Prostate gland (tissue), 2 donors: ENCODE results near the gene PDE11A. TPM values are rescaled to one million over a fixed set of nuclear protein-coding genes. Genes with fewer than 3 reads are reported as not detected.

Experiments used
- DNase-seq: peaks from one replicate; pipeline ENCODE4 v3.0.0-alpha.2; 2019; ENCODE audit warnings: low spot score
- H3K27ac ChIP-seq, 2 donors: fragments of 200-600 bp; sonication (generic); 2 replicates each; pipeline ENCODE4 v1.5.1; 2017 to 2019
- H3K27me3 ChIP-seq: fragments of 200-600 bp; sonication (generic); replicated peaks from 2 replicates; pipeline ENCODE4 v1.5.1; 2019; ENCODE audit not compliant: insufficient read depth
- H3K36me3 ChIP-seq, 2 donors: fragments of 200-600 bp; sonication (generic); 1 replicate in 1 of 2; 2 replicates in 1 of 2; pipeline versions ENCODE4 v1.5.1 to v1.8.1; 2017 to 2019
- H3K4me1 ChIP-seq: fragments of 200-600 bp; sonication (generic); replicated peaks from 2 replicates; pipeline ENCODE4 v1.5.1; 2019
- H3K4me3 ChIP-seq, 2 donors: fragments of 200-600 bp; sonication (generic); 2 replicates each; pipeline ENCODE4 v1.5.1; 2017 to 2019
- H3K9me3 ChIP-seq: fragments of 200-600 bp; sonication (generic); 2 replicates; pipeline ENCODE4 v1.5.1; 2017
- POLR2A ChIP-seq: fragments of 450-650 bp; IDR thresholded peaks from one replicate; pipeline ENCODE4 v1.6.1; 2016; ENCODE audit warnings: antibody characterized with exemption, mild to moderate bottlenecking
- POLR2AphosphoS5 ChIP-seq: sonication (generic); formaldehyde crosslinking; IDR thresholded peaks from one replicate; pipeline ENCODE4 v1.6.1; 2017; ENCODE audit warnings: antibody characterized with exemption
- WGBS: methylation state at CpG from one replicate; pipeline ENCODE4 v1.1.5; 2018; 5-methylcytosine and 5-hydroxymethylcytosine counted together
- intact Hi-C: fragments of 100-400 bp; cut with DNase I; formaldehyde crosslinking; loops from one replicate; pipeline ENCODE4 v1.14.2; 2022
- total RNA-seq, 2 donors: library from RNA; depleted of rRNA; stranded (reverse); fragments of >200 nt; gene quantifications; one replicate each; pipeline ENCODE4 v1.1.0, GENCODE V29; 2016
- TF ChIP-seq, protein P1 (sequence below), 4 experiments: fragments of 200-600 bp in 2 of 4; fragments of 450-650 bp in 2 of 4; sonication (generic) in 2 of 4; IDR thresholded peaks; 1 replicate in 3 of 4; 2 replicates in 1 of 4; pipeline ENCODE4 v1.5.1; 2016 to 2019; ENCODE audit warnings: antibody characterized with exemption in 4 of 4, mild to moderate bottlenecking in 2 of 4, moderate library complexity in 2 of 4

Gene PDE11A
- total RNA-seq, 2 donors from 2014 or later = 14.9 to 26.6 TPM

GRCh38 chr2:177992992-177993391 is 79.6 kb downstream of the PDE11A start:
- TF ChIP-seq POLR2AphosphoS5 = no peak
- TF ChIP-seq, protein P1, sequence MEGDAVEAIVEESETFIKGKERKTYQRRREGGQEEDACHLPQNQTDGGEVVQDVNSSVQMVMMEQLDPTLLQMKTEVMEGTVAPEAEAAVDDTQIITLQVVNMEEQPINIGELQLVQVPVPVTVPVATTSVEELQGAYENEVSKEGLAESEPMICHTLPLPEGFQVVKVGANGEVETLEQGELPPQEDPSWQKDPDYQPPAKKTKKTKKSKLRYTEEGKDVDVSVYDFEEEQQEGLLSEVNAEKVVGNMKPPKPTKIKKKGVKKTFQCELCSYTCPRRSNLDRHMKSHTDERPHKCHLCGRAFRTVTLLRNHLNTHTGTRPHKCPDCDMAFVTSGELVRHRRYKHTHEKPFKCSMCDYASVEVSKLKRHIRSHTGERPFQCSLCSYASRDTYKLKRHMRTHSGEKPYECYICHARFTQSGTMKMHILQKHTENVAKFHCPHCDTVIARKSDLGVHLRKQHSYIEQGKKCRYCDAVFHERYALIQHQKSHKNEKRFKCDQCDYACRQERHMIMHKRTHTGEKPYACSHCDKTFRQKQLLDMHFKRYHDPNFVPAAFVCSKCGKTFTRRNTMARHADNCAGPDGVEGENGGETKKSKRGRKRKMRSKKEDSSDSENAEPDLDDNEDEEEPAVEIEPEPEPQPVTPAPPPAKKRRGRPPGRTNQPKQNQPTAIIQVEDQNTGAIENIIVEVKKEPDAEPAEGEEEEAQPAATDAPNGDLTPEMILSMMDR (IDR thresholded peaks at IDR 0.05) = no peak
- no peak for TF ChIP-seq POLR2A
- 81% methylated on average over 2 of the region's 2 CpGs for WGBS
- no peak for DNase-seq

DNA sequence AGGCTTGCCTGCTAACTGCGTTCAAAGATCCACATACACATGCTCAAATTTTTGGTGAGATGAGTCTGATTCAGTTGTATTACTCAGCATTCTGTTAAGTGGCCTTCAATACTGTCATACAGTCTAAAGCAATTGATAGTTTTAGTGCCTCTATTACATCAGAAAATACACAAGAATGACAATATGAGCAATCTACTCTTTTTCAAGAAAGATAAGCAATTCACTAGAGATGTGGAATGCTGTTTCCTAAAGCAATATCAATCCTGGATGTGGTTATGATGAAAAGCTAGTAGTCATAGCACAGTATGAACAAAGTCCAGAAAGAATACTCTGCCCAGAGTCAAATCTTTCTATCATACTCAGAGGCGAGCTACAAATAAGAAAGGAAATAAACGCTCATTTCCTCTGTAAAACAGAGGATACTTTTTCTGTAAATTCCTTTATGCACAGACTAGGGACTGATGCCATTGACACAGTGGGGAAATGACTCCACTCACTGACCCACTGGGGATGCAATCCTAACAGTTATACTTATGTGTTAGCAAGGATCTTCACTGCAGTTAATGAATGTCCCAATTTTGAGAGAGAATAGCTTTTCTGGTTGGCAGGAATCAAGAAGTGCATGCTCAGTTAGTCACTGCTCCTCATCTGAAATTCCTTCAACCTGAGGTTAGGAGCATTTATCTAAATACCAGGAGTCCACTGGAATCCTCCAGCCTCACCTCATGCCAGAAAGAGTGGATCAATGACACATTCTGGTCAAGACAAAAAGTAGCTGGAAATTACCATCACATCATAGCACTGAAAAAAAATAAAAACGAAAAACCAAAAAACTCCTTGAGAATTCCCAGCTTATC is 83.3 kb downstream of the PDE11A start:
- Histone ChIP-seq H3K36me3 (no peaks in the 10 kb centered on the region), H3K4me3 (no peak overlapping the region), H3K4me1 (no peaks in the 10 kb centered on the region), H3K27me3 (no peaks in the 10 kb centered on the region), H3K27ac (no peak overlapping the region), H3K9me3 (no peaks in the 10 kb centered on the region)
- intact Hi-C loops = loop anchor here (10.0 kb wide), 1 partner anchor 194 kb away; no protein-coding TSS in a partner anchor
- no peak for DNase-seq
- WGBS = 82% methylated on average over 4 of the region's 4 CpGs
- TF ChIP-seq POLR2AphosphoS5 (no peak), POLR2A (no peak)
- TF ChIP-seq, protein P1 (IDR thresholded peaks at IDR 0.05) = no peak

More at GRCh38 chr2:177992992-177993391, 79.6 kb downstream of the PDE11A start:
- intact Hi-C loops = no loop called here
- H3K27ac ChIP-seq = no peak overlapping the region
- H3K4me3 ChIP-seq = no peak overlapping the region
- no peaks in the 10 kb centered on the region for H3K36me3 ChIP-seq
- H3K9me3 ChIP-seq = no peaks in the 10 kb centered on the region
- H3K27me3 ChIP-seq = no peaks in the 10 kb centered on the region
- H3K4me1 ChIP-seq = no peaks in the 10 kb centered on the region

GRCh38 chr2:177984749-177985148 is 87.8 kb downstream of the PDE11A start:
- no peak overlapping the region for H3K27ac ChIP-seq
- intact Hi-C loops = loop anchor here (10.0 kb wide), 1 partner anchor 190 kb away; no protein-coding TSS in a partner anchor
- no peaks in the 10 kb centered on the region for H3K36me3 ChIP-seq
- 18% methylated on average over 1 of the region's 1 CpG for WGBS
- peak; percentile 8 for DNase-seq
- TF ChIP-seq, protein P1 (IDR thresholded peaks at IDR 0.05) = no peak
- TF ChIP-seq POLR2A (no peak), POLR2AphosphoS5 (no peak)
- H3K4me3 ChIP-seq = no peak overlapping the region
- H3K27me3 ChIP-seq = no peaks in the 10 kb centered on the region
- no peaks in the 10 kb centered on the region for H3K9me3 ChIP-seq
- no peaks in the 10 kb centered on the region for H3K4me1 ChIP-seq

GRCh38 chr2:177983183-177983788 is 89.3 kb downstream of the PDE11A start:
- H3K27ac ChIP-seq = no peak overlapping the region
- intact Hi-C loops = loop anchor here (10.0 kb wide), 1 partner anchor 188 kb away; no protein-coding TSS in a partner anchor
- 4% methylated on average over 2 of the region's 2 CpGs for WGBS
- H3K4me1 ChIP-seq = no peaks in the 10 kb centered on the region
- no peak for DNase-seq
- no peak overlapping the region for H3K4me3 ChIP-seq
- no peaks in the 10 kb centered on the region for H3K36me3 ChIP-seq
- no peaks in the 10 kb centered on the region for H3K9me3 ChIP-seq
- no peaks in the 10 kb centered on the region for H3K27me3 ChIP-seq
- TF ChIP-seq POLR2A = no peak
- TF ChIP-seq, protein P1 (IDR thresholded peaks at IDR 0.05) = peak in 3 of 4 experiments; percentile 30 to 57 (median 55)
